DND-41 (cell line): ENCODE results near the gene WDR31.

Experiments
- ATAC-seq: fragments of 200-7000 bp; cut with Tn5 transposase; 3 replicates; pipeline ENCODE4 v1.9.1; 2021; ENCODE audit warnings: low read depth; ENCODE audit not compliant: insufficient read depth
- DNase-seq: peaks from one replicate; pipeline ENCODE4 v3.0.0-alpha.2; 2020
- H2AFZ ChIP-seq: 2 replicates; pipeline ENCODE4 v1.6.0; 2012; ENCODE audit warnings: low read depth, low read length
- H3K27ac ChIP-seq: 2 replicates; pipeline ENCODE4 v1.5.1; 2012; ENCODE audit warnings: low read length, inconsistent platforms
- H3K27me3 ChIP-seq: fragments of 200-600 bp; sonication (generic); 2 replicates; pipeline ENCODE4 v1.6.0; 2012; ENCODE audit warnings: low read length, mild to moderate bottlenecking, inconsistent platforms; ENCODE audit not compliant: insufficient read depth, poor library complexity
- H3K36me3 ChIP-seq: 2 replicates; pipeline ENCODE4 v1.5.1; 2012; ENCODE audit warnings: low read length, inconsistent platforms; ENCODE audit not compliant: insufficient read depth
- H3K4me1 ChIP-seq: 2 replicates; pipeline ENCODE4 v1.5.1; 2012; ENCODE audit warnings: mild to moderate bottlenecking, low read length; ENCODE audit not compliant: insufficient read depth
- H3K4me2 ChIP-seq: 2 replicates; pipeline ENCODE4 v1.6.0; 2012; ENCODE audit warnings: mild to moderate bottlenecking, moderate library complexity, low read length, inconsistent platforms; ENCODE audit not compliant: insufficient read depth
- H3K4me3 ChIP-seq, 2 experiments: fragments of 200-600 bp in 1 of 2; shearing (Covaris generic) in 1 of 2; 2 replicates each; pipeline ENCODE4 v1.5.1; 2012 to 2016; ENCODE audit warnings: inconsistent platforms in 2 of 2, low read length in 2 of 2, mild to moderate bottlenecking in 2 of 2, low read depth in 1 of 2, moderate library complexity in 1 of 2
- H3K79me2 ChIP-seq: 2 replicates; pipeline ENCODE4 v1.6.0; 2012; ENCODE audit warnings: low read length, inconsistent platforms; ENCODE audit not compliant: insufficient read depth
- H3K9ac ChIP-seq: 2 replicates; pipeline ENCODE4 v1.6.0; 2012; ENCODE audit warnings: low read depth, mild to moderate bottlenecking, inconsistent platforms, low read length, moderate library complexity
- H3K9me3 ChIP-seq: 2 replicates; pipeline ENCODE4 v1.5.1; 2012; ENCODE audit warnings: low read length, moderate library complexity, mild to moderate bottlenecking, inconsistent platforms; ENCODE audit not compliant: insufficient read depth, severe bottlenecking
- H4K20me1 ChIP-seq: 2 replicates; pipeline ENCODE4 v1.6.0; 2012; ENCODE audit warnings: low read length; ENCODE audit not compliant: insufficient read depth
- CTCF ChIP-seq: IDR thresholded peaks from 2 replicates; pipeline ENCODE4 v1.5.1; 2012; ENCODE audit warnings: borderline replicate concordance, low read length, moderate library complexity, mild to moderate bottlenecking; ENCODE audit not compliant: poor library complexity, severe bottlenecking; ENCODE audit errors: extremely low read depth
- EZH2 ChIP-seq: IDR thresholded peaks from 3 replicates; pipeline ENCODE4 v1.6.1; 2012; ENCODE audit warnings: borderline replicate concordance, low read depth, mild to moderate bottlenecking, moderate library complexity, low read length, inconsistent platforms; ENCODE audit not compliant: severe bottlenecking

WDR31 gene

GRCh38 chr9:113375057-113376023 lies 35.3 kb upstream of the WDR31 start:
- Histone ChIP-seq H3K9ac (0 out of 2 replicates have a peak overlapping the region, but pooled peaks have one; percentile 0), H3K27ac (no peak overlapping the region), H3K4me3 (peak overlapping the region in 1 of 2 experiments; percentile 39; a peak in 2 of 4 replicates), H3K27me3 (no peaks in the 10 kb centered on the region), H3K9me3 (no peaks in the 10 kb centered on the region), H3K4me1 (peaks cover 19% of the 10 kb centered on the region), H3K4me2 (peak overlapping the region; percentile 90; the same call in 1 of the 2 replicates), H3K79me2 (peaks cover 4% of the 10 kb centered on the region; the same call in 1 of the 2 replicates), H2AFZ (no peak overlapping the region), H3K36me3 (peaks cover 18% of the 10 kb centered on the region), H4K20me1 (no peaks in the 10 kb centered on the region)
- ATAC-seq, result no peak
- DNase-seq, result no peak
- TF ChIP-seq EZH2, result no peak
- TF ChIP-seq CTCF, result no peak

- Histone ChIP-seq H3K9ac (no peak overlapping the region), H3K4me3 (no peak overlapping the region), H3K4me1 (peaks cover 19% of the 10 kb centered on the region), H3K36me3 (peaks cover 18% of the 10 kb centered on the region), H3K27ac (no peak overlapping the region), H4K20me1 (no peaks in the 10 kb centered on the region), H3K27me3 (no peaks in the 10 kb centered on the region), H3K4me2 (no peak overlapping the region), H3K79me2 (peaks cover 4% of the 10 kb centered on the region; the same call in 1 of the 2 replicates), H2AFZ (no peak overlapping the region), H3K9me3 (no peaks in the 10 kb centered on the region)
- TF ChIP-seq EZH2, result no peak
- DNase-seq (no peak), ATAC-seq (no peak)
Measured at GRCh38 chr9:113373676-113374392, 33.8 kb upstream of the WDR31 start.

- ATAC-seq, result no peak
- no peak overlapping the region for H3K4me2 ChIP-seq
- no peaks in the 10 kb centered on the region for H3K27me3 ChIP-seq
- H3K4me1 ChIP-seq, result peaks cover 19% of the 10 kb centered on the region
- DNase-seq, result no peak
- H3K36me3 ChIP-seq, result peaks cover 18% of the 10 kb centered on the region
- H2AFZ ChIP-seq, result no peak overlapping the region
- H3K27ac ChIP-seq, result no peak overlapping the region
- H4K20me1 ChIP-seq, result no peaks in the 10 kb centered on the region
- no peak overlapping the region for H3K9ac ChIP-seq
- no peak overlapping the region for H3K4me3 ChIP-seq
- H3K9me3 ChIP-seq, result no peaks in the 10 kb centered on the region
- H3K79me2 ChIP-seq, result peaks cover 4% of the 10 kb centered on the region; the same call in 1 of the 2 replicates
- TF ChIP-seq EZH2 (no peak), CTCF (no peak)
Measured at GRCh38 chr9:113373256-113373655, 33.2 kb upstream of the WDR31 start.

GRCh38 chr9:113372059-113372458 lies 32.0 kb upstream of the WDR31 start:
- no peak for ATAC-seq
- Histone ChIP-seq H4K20me1 (no peaks in the 10 kb centered on the region), H3K4me2 (no peak overlapping the region), H3K9me3 (no peaks in the 10 kb centered on the region), H3K27me3 (no peaks in the 10 kb centered on the region), H3K36me3 (peaks cover 18% of the 10 kb centered on the region), H3K9ac (no peak overlapping the region), H3K4me3 (no peak overlapping the region), H2AFZ (no peak overlapping the region), H3K79me2 (peaks cover 4% of the 10 kb centered on the region; the same call in 1 of the 2 replicates), H3K27ac (no peak overlapping the region), H3K4me1 (peaks cover 15% of the 10 kb centered on the region)
- TF ChIP-seq EZH2, result no peak
- TF ChIP-seq CTCF, result no peak
- no peak for DNase-seq
